H1 (cell line): ENCODE results near the gene GALNT11.

ENCODE experiments used
- CBX8 ChIP-seq: fragments of 300-800, 300-1000 bp; sonication (generic); IDR thresholded peaks from 2 replicates; pipeline ENCODE4 v1.7.1; 2016; ENCODE audit warnings: low read depth, low read length, borderline replicate concordance
- CHD1 ChIP-seq: IDR thresholded peaks from 2 replicates; pipeline ENCODE4 v1.6.1; 2012; ENCODE audit warnings: low read depth, low read length, improper control_type of control experiment
- CTCF ChIP-seq, 3 experiments: IDR thresholded peaks; 1 replicate in 2 of 3; 2 replicates in 1 of 3; pipeline versions ENCODE4 v1.5.1 to v1.6.1; 2011; ENCODE audit warnings: low read length in 3 of 3, mild to moderate bottlenecking in 3 of 3, inconsistent platforms in 2 of 3, low read depth in 1 of 3, moderate library complexity in 1 of 3; ENCODE audit not compliant: insufficient read depth in 1 of 3; ENCODE audit errors: control extremely low read depth in 1 of 3
- EGR1 ChIP-seq: IDR thresholded peaks from 2 replicates; pipeline ENCODE4 v1.6.1; 2011; ENCODE audit warnings: low read depth, low read length, borderline replicate concordance
- POLR2A ChIP-seq, 2 experiments: IDR thresholded peaks; 1 replicate in 1 of 2; 2 replicates in 1 of 2; pipeline ENCODE4 v1.6.1; 2011; ENCODE audit warnings: low read depth in 2 of 2, low read length in 2 of 2, mild to moderate bottlenecking in 2 of 2; ENCODE audit errors: control extremely low read depth in 1 of 2
- RAD21 ChIP-seq, 2 experiments: IDR thresholded peaks in 1 of 2; conservative IDR thresholded peaks in 1 of 2; 2 replicates each; pipeline ENCODE4 v1.6.1; 2011; ENCODE audit warnings: low read depth in 2 of 2, low read length in 2 of 2, improper control_type of control experiment in 1 of 2, inconsistent platforms in 1 of 2, mild to moderate bottlenecking in 1 of 2, moderate library complexity in 1 of 2

GRCh38 chr7:152059311-152059710 lies 33.8 kb downstream of the GALNT11 start:
- TF ChIP-seq CTCF (IDR thresholded peaks at IDR 0.05; ENCODE audit: control extremely low read depth in 1 of 3, insufficient read depth in 1 of 3, low read depth in 1 of 3, low read length in 3 of 3): no peak
- no peak for TF ChIP-seq CHD1
- no peak for TF ChIP-seq CBX8
- no peak for TF ChIP-seq POLR2A (IDR thresholded peaks at IDR 0.05; ENCODE audit: control extremely low read depth in 1 of 2, low read depth in 2 of 2, low read length in 2 of 2)
- no peak for TF ChIP-seq EGR1
- TF ChIP-seq RAD21 (IDR thresholded peaks at IDR 0.05 in 1 of 2, conservative IDR thresholded peaks at IDR 0.05 in 1 of 2; ENCODE audit: low read depth in 2 of 2, low read length in 2 of 2): no peak
